ENCODE measurements around the gene UQCRC1.

The UQCRC1 gene

DNA sequence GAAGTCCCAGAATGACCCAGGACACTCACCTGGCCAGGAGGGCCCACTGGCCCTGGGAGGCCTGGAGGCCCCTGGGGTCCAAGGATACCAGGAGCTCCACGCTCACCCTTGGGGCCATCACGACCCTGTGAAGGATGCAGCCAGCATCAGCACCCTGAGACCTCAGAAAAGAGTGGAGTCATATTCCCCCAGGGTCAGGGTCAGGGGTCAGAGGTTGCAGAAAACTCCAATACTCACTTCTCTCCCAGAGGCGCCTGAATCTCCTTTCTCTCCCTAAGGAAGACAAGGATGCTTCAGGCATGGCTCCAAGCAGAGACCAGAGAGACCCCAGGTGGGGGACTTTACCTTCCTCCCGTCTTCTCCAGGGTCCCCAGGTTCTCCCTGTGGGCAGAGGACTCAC, 32.8 kb downstream of the UQCRC1 start:
- Mint-ChIP-seq H3K4me3 (no peak overlapping the region), H3K27ac (no peak overlapping the region), H3K4me1 (ENCODE audit: low read depth) (no peaks in the 10 kb centered on the region), H3K9me3 (ENCODE audit: low read depth) (no peaks in the 10 kb centered on the region), H3K36me3 (no peaks in the 10 kb centered on the region), H3K27me3 (no peaks in the 10 kb centered on the region)

DNA sequence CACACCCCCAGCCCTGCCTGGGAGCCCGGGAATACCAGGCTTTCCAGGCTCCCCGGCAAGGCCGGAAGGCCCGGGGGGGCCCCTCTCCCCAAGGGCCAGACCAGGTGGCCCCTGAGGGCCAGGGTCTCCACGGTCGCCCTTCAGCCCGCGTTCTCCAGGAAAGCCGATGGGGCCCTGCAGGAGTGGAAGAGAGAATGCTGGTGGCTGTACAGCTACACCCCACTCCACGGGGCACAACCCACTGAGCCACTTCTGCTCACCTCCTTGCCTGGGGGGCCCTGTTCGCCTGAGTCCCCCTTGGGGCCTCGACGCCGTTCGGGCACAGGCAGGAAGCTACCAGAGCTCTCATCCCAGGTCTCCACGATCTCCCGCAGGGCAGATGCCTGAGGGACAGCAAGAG, 34.1 kb downstream of the UQCRC1 start:
- no peaks in the 10 kb centered on the region for H3K4me1 Mint-ChIP-seq (ENCODE audit: low read depth)
- no peaks in the 10 kb centered on the region for H3K9me3 Mint-ChIP-seq (ENCODE audit: low read depth)
- no peak overlapping the region for H3K27ac Mint-ChIP-seq
- no peaks in the 10 kb centered on the region for H3K27me3 Mint-ChIP-seq
- H3K4me3 Mint-ChIP-seq: no peak overlapping the region
- H3K36me3 Mint-ChIP-seq: no peaks in the 10 kb centered on the region

DNA sequence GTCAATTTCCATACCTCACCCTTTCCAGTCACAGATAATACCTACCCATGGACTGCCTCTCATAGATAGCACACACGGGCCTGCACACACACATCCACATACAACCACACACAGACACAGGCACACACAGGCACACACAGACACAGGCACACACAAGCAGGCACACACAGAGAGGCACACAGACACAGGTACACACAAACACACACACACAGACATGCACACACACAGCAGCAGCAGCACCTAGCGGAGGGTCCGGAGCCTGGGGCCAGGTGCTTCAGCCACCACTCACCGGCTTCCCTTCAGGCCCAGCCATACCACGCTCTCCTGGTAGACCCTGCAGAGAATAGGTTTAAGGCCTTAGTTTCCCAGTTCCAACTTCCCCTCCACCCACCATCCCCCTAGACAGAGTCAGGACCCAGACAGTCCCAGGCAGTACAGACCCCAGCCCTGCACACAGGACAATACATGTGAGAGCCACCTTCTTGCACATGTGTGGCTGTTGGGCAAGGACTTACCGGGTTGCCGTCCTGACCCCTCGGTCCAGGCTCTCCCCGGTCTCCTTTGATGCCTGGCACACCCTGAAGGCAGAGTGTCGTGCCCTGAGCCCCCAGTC, 35.4 kb downstream of the UQCRC1 start:
- Mint-ChIP-seq H3K9me3 (ENCODE audit: low read depth) (no peaks in the 10 kb centered on the region), H3K27me3 (no peaks in the 10 kb centered on the region), H3K27ac (no peak overlapping the region)

DNA sequence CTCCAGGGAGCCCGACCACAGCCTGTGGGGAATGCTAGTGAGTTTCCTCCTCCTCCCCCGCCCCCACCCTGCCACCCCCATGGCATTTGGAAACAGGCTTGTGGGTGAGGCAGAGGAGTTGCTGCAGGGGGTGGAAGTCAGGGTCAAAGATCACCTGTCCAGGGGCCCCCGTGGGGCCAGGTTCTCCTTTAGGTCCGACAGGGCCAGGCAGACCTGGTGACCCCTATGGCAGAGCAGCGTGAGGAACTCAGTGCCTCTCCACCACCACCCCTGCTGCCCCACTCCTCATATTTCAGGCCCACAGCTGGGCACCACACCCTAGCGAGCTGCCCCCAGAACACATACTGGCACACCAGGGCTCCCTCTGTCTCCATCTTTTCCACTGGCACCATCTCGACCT, 36.9 kb downstream of the UQCRC1 start:
- no peak overlapping the region for H3K4me3 Mint-ChIP-seq
- no peaks in the 10 kb centered on the region for H3K36me3 Mint-ChIP-seq
- H3K9me3 Mint-ChIP-seq (ENCODE audit: low read depth): no peaks in the 10 kb centered on the region
- no peak overlapping the region for H3K27ac Mint-ChIP-seq
- H3K4me1 Mint-ChIP-seq (ENCODE audit: low read depth): no peaks in the 10 kb centered on the region
- H3K27me3 Mint-ChIP-seq: no peaks in the 10 kb centered on the region

More for the DNA sequence above, 35.4 kb downstream of the UQCRC1 start:
- Mint-ChIP-seq H3K36me3 (no peaks in the 10 kb centered on the region), H3K4me3 (no peak overlapping the region), H3K4me1 (ENCODE audit: low read depth) (no peaks in the 10 kb centered on the region)

DNA sequence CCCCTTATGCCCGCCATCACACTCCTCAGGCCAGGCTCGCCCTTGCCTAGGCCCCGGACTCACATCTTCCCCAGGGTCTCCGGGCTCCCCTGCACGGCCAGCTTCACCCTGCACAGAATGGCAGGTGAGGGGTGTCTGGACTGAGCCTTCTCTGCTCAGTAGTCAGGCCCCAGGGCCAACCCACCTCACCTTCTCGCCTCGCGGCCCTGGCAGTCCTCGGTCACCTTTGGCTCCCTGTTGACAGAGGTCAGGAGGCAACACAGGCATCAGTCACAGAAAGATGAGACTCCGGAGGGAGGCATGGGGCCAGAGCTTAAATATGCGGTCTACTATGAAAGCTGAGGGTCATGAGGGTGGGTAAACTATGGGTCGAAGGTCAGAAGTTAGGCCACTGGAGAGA, 37.5 kb downstream of the UQCRC1 start:
- Mint-ChIP-seq H3K36me3 (no peaks in the 10 kb centered on the region), H3K27ac (no peak overlapping the region), H3K9me3 (ENCODE audit: low read depth) (no peaks in the 10 kb centered on the region), H3K27me3 (no peaks in the 10 kb centered on the region), H3K4me1 (ENCODE audit: low read depth) (no peaks in the 10 kb centered on the region), H3K4me3 (no peak overlapping the region)

DNA sequence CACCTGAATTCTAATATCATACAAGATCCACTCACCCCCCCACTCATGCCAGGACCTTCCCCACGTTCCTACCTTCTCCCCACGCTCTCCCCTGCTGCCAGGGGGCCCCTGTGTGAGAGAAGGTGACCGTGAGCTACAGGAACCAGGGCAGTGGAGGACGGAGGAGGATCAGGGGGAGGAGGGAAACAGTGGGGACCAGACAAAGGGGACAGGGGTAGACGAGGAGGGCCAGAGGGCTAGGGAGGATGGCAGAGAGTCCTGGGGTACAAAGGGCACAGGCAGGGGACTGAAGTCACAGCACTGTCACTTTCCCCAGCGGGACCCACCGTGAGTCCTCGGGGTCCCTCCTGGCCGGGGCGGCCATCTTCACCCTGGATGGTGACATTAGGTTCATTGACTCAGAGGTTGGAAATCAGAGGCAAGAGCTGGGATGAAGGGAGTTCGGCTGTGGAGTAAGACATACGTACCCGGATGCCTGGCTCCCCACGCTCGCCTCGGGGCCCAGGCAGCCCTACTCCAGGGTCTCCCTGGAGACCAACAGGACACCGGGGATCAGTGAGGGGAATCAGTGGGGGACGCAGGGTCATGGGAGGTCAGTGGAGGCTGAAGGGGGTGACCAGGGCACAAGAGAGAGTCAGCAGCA, 39.5 kb downstream of the UQCRC1 start:
- Mint-ChIP-seq H3K36me3 (no peaks in the 10 kb centered on the region), H3K4me1 (ENCODE audit: low read depth) (no peaks in the 10 kb centered on the region), H3K27me3 (no peaks in the 10 kb centered on the region), H3K9me3 (ENCODE audit: low read depth) (no peaks in the 10 kb centered on the region), H3K4me3 (no peak overlapping the region), H3K27ac (no peak overlapping the region)

DNA sequence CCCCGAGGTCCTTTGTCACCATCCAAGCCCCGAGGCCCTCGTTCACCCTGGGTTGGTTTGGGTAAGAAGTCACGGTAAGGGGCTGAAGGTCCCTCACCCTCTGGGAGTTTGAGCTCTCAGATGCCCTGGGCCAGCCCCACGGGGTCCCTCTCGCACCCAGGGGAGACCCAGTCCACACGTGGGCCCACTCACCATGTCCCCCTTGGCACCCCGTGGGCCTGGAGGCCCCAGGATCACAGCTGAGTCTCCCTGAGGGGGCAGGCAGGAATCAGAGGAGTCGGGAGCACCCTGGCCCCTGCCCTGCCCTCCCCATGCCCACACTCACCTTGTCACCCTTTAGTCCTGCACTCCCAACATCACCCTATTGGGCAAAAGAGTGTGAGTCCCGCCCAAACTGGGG, 40.0 kb downstream of the UQCRC1 start:
- no peak overlapping the region for H3K4me3 Mint-ChIP-seq
- H3K36me3 Mint-ChIP-seq: no peaks in the 10 kb centered on the region
- no peak overlapping the region for H3K27ac Mint-ChIP-seq
- H3K9me3 Mint-ChIP-seq (ENCODE audit: low read depth): no peaks in the 10 kb centered on the region
- H3K27me3 Mint-ChIP-seq: no peaks in the 10 kb centered on the region
- H3K4me1 Mint-ChIP-seq (ENCODE audit: low read depth): no peaks in the 10 kb centered on the region

DNA sequence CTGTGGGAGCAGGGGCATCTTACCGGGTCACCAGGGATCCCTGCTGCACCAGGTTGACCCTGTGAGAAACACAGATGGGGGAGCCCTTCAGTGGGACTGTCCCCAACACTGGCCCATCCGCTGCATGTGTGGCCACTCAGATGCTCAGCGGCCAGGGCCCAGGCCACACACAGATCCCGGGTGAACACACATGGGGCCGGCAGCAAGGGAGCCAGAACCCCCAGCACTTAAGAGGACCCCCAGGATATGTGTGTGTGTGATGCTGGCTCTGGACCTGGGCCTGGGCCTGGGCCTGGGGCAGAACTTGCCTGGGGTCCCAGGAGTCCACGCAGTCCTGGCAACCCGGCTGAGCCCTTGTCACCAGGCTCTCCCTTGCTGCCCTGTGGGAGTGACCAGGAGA, 41.0 kb downstream of the UQCRC1 start:
- no peaks in the 10 kb centered on the region for H3K9me3 Mint-ChIP-seq (ENCODE audit: low read depth)
- no peaks in the 10 kb centered on the region for H3K27me3 Mint-ChIP-seq
- H3K4me3 Mint-ChIP-seq: no peak overlapping the region
- no peak overlapping the region for H3K27ac Mint-ChIP-seq
- H3K4me1 Mint-ChIP-seq (ENCODE audit: low read depth): no peaks in the 10 kb centered on the region
- H3K36me3 Mint-ChIP-seq: no peaks in the 10 kb centered on the region

DNA sequence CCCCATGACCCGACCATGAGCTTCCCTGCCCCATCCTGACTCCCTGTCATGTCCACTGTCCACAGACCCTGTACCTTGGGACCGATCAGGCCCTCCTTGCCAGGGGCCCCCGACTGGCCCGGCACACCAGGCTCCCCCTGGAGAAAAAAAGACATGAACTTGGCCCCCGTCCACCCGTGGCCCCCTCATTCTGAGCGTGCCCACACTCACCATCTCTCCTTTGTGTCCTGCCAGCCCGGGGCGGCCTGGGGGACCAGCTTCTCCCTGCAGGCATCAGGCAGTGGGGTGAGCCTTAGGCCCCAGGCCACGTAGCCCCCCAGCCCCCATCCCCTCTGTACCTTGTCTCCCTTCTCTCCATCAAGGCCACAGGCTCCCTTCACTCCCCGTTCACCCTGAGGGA, 41.9 kb downstream of the UQCRC1 start:
- H3K4me1 Mint-ChIP-seq (ENCODE audit: low read depth): no peaks in the 10 kb centered on the region
- H3K36me3 Mint-ChIP-seq: no peaks in the 10 kb centered on the region
- no peaks in the 10 kb centered on the region for H3K27me3 Mint-ChIP-seq
- no peak overlapping the region for H3K4me3 Mint-ChIP-seq
- H3K27ac Mint-ChIP-seq: no peak overlapping the region
- no peaks in the 10 kb centered on the region for H3K9me3 Mint-ChIP-seq (ENCODE audit: low read depth)

DNA sequence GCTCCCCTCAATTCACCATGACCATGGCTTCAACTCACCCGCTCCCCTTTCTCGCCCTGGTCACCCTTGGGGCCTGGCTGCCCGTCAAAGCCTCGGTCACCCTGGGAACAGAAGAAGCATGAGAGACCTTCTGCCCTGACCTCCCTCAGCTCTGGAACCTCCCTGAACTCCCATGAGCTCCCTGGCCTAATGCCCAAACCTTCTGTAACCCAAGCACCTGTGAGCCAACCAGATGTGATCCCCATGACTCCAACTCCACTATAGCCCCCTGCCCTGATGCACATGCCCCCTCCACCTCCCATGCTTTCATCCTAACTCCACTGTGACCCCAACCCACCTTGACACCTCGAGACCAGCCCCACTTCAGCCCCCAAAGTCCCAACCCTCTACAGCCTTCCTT, 42.4 kb downstream of the UQCRC1 start:
- Mint-ChIP-seq H3K27ac (no peak overlapping the region), H3K9me3 (ENCODE audit: low read depth) (no peaks in the 10 kb centered on the region), H3K36me3 (no peaks in the 10 kb centered on the region), H3K27me3 (no peaks in the 10 kb centered on the region), H3K4me3 (no peak overlapping the region), H3K4me1 (ENCODE audit: low read depth) (no peaks in the 10 kb centered on the region)

DNA sequence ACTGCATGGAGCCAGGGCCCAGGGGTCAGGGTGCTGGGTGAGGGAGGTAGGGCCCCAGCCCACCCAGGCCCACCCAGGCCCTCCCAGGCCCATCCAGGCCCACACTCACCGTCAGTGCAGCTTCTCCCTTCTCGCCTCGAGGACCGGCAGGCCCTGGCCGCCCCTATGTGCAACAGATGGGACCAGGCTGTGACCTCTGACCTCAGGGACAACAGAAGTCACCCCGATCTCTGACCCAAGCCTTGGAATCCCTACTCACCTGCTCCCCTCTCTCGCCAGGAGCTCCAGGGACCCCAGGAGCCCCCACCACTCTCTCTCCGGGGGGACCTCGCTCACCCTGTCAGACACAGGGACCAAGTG, 43.1 kb downstream of the UQCRC1 start:
- Mint-ChIP-seq H3K4me3 (no peak overlapping the region), H3K4me1 (ENCODE audit: low read depth) (no peaks in the 10 kb centered on the region), H3K36me3 (no peaks in the 10 kb centered on the region), H3K27me3 (no peaks in the 10 kb centered on the region), H3K27ac (no peak overlapping the region), H3K9me3 (ENCODE audit: low read depth) (no peaks in the 10 kb centered on the region)

DNA sequence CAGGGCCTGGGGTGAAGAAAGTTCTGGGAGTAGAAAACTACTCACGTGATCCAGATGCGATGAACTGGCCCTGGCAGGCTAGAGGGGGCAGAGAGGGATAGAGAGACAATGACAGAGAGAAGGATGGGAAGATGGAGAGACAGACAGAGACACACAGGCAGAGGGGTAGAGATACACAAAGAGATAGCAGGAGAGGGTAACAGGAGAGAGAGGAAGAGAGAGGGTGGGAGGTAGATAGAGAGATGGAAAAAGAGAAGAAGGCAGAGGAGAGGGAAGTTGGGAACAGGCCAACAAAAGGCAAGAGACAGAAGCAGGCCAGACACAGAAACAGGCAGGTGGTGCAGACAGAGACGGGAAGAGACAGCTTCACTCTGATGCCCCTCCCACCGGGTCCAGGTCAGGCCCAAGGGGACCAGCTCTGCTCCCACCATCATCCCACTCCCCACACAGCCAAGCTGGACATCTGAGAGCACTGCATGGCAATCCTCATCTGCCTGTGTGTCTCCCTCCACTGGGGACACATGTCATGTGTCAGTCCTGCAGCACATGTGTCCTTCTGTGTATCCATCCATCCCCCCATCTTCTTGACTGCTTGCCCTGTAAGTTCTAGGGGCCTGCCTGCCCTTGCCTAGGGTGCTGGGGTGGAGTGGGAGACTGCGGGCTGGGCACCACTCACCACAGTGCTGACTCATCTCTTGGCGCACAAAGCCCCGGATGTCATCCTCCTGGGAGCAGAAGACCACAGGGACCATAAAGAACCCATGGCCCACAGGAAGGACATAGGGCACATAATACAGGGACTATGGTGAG, 43.6 kb downstream of the UQCRC1 start:
- no peaks in the 10 kb centered on the region for H3K36me3 Mint-ChIP-seq
- H3K4me3 Mint-ChIP-seq: no peak overlapping the region
- no peaks in the 10 kb centered on the region for H3K27me3 Mint-ChIP-seq
- H3K9me3 Mint-ChIP-seq (ENCODE audit: low read depth): no peaks in the 10 kb centered on the region
- H3K27ac Mint-ChIP-seq: no peak overlapping the region
- no peaks in the 10 kb centered on the region for H3K4me1 Mint-ChIP-seq (ENCODE audit: low read depth)

DNA sequence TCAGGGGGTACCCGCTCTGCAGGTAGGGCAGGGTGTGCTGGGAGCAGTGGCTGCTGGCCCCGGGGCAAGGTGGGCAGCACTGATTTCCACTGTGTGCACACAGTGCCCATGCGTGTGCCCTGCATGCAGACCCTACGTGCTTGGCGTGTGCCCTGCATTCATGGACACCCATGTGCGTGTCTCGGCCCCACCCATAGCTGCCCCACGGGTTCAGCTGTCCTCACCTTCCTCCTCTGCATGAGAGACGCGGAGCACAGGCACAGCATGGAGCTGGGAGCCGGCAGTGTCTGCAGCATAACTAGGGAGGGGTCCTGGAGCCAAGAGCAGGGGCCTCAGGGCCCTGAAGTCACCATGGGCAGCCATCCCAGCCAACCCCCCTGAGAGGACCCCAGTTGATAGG, 44.3 kb downstream of the UQCRC1 start:
- Mint-ChIP-seq H3K9me3 (ENCODE audit: low read depth) (no peaks in the 10 kb centered on the region), H3K27ac (no peak overlapping the region)

DNA sequence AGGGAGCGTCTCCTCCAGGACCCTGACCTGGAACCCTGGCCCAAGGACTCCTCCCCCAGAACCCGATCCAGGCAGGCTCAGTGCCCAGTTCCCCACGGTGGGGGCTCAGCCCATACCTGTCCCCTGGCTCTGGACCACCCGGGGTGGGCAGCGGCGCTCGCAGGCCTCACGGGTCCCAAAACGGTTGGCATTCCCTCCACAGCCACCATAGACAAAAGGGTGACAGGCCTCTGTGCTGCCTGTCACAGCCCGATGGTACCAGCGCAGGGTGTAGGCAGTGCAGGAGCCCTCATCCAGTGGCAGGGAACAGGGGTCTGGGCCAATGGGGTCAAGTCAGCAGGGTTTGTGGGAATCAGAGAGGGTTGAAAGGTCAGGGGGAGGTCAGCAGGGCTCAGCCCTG, 44.8 kb downstream of the UQCRC1 start:
- H3K36me3 Mint-ChIP-seq: no peaks in the 10 kb centered on the region
- H3K27me3 Mint-ChIP-seq: no peaks in the 10 kb centered on the region
- no peak overlapping the region for H3K4me3 Mint-ChIP-seq
- no peak overlapping the region for H3K27ac Mint-ChIP-seq
- no peaks in the 10 kb centered on the region for H3K9me3 Mint-ChIP-seq (ENCODE audit: low read depth)
- H3K4me1 Mint-ChIP-seq (ENCODE audit: low read depth): no peaks in the 10 kb centered on the region

More for the DNA sequence above, 44.3 kb downstream of the UQCRC1 start:
- Mint-ChIP-seq H3K27me3 (no peaks in the 10 kb centered on the region), H3K4me1 (ENCODE audit: low read depth) (no peaks in the 10 kb centered on the region), H3K36me3 (no peaks in the 10 kb centered on the region), H3K4me3 (no peak overlapping the region)

DNA sequence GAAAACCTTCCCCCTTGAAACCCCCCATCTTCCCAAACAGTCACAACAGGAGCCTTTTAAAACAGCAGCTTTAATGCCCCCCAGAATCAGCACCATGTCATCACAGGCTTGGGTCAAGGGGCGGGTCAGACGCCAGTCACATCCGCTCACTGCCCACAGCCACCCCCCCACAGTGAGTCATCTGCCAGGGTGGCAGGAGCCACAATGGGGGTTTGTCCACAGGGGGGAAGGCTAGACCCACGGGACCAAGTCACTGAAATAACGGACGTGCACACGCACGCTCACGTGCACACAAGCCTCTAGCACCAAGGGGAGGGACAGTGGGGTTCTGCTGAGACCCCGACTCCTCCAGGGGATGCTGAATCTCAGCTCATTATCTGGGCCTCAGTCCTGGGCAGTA, 45.4 kb downstream of the UQCRC1 start:
- no peaks in the 10 kb centered on the region for H3K27me3 Mint-ChIP-seq
- no peak overlapping the region for H3K27ac Mint-ChIP-seq
- no peaks in the 10 kb centered on the region for H3K4me1 Mint-ChIP-seq (ENCODE audit: low read depth)
- no peak overlapping the region for H3K4me3 Mint-ChIP-seq
- no peaks in the 10 kb centered on the region for H3K36me3 Mint-ChIP-seq
- no peaks in the 10 kb centered on the region for H3K9me3 Mint-ChIP-seq (ENCODE audit: low read depth)
